ELF-1 (cell line): ENCODE data around the gene EFTUD2.
"Not testable (repeated sequence)": the region's sequence is repeated elsewhere in the genome, so short reads cannot be mapped to it uniquely, and the experiment has no call there.

Experiments used
- DNase-seq: peaks from one replicate; pipeline ENCODE4 v3.0.0-alpha.2; 2016; ENCODE audit warnings: low read depth, low spot score

EFTUD2 gene

GRCh38 chr17:44899074-44899782 is at the start of gene EFTUD2:
Gene EFTUD2, minus strand, starts transcription at chr17:44899445. Its CDS starts 4,924 bp downstream, at chr17:44894521.
- DNase-seq: peak; percentile 96

GRCh38 chr17:44948315-44948795 is 49.1 kb upstream of the EFTUD2 start:
- no peak for DNase-seq

GRCh38 chr17:44947461-44948314 is 48.4 kb upstream of the EFTUD2 start, which contains the start of gene KIF18B:
Gene KIF18B, minus strand, starts transcription at chr17:44947773. Its CDS starts 11,429 bp downstream, at chr17:44936344.
- peak; percentile 96 for DNase-seq

DNA sequence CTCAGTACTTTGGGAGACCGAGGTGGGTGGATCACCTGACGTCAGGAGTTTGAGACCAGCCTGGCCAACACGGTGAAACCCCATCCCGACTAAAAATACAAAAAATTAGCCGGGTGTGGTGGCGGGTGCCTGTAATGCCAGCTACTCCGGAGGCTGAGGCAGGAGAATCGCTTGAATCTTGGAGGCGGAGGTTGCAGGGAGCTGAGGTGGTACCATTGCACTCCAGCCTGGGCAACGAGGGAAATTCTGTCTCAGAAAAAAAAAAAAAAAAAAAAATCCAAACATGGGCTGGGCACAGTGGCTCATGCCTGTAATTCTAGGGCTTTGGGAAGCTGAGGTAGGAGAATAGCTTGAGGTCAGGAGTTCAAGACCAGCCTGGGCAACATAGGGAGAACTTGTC is 46.4 kb upstream of the EFTUD2 start:
- DNase-seq: not testable (repeated sequence)

DNA sequence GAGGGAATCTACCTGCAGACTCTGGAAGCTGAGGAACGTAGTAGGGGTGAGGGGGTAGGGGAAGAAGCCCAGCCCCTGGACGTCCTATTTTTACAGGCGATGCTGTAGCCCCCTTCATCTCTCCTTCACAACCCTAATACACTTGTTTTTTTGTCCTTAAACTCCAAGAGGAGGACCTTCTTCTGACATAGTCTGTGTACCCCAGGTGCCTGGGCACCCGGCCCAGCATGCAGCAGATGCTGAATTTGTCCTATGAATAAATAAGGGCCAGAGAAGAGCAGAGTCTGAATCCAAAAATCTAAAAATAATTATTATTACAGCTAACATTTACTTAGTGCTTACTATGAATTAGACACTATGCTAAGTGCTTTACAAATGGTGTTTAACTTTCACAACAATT is 43.2 kb upstream of the EFTUD2 start:
- DNase-seq: no peak

DNA sequence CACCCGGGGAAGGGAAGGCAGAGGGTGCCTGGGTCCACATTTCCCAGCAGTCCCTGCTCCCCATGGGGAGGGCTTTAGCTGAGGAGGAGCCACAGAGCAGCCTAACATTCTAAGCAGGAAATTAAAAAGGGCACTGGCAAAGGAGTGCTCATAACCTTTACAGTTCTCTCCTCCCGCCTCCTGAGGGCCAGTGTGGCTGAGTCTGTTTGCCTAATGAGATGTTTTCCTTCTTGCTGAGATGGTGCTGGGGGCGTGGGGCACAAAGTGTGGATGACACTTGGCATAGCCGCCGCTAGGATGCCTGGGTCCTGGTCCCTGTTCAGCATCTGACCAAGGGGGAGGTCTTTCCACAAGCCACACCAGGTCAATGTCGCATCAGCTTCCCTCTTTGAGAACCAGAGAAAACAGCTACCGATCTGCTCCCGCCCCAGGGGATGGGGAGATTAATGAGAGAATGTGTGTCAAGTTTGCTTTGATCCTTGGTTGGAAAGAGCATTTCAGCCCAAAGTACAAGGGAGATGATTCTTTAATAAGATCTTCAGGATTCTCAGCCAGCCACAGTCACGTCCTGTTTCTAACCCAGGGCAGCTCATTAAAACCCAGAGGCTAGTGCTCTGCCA is 42.6 kb upstream of the EFTUD2 start:
- DNase-seq: peak; percentile 13

DNA sequence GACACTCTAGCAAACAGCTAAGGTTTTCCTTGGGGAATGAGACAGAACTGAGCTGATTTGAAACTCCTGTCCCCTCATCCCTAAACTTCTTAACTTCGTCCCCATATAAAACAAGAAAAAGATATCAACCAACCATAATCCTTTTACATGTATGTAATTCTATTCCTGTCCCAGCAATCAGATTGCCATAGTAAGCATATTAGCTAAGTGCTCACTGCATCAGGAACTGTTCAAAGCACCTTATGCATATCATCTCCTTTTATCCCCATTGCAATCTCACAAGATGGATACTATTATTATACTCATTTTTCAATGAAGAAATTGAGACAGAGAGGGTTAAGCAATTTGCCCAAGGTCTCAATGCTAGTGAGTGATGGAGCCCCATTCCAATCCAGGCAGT is 41.5 kb upstream of the EFTUD2 start:
- DNase-seq: no peak

DNA sequence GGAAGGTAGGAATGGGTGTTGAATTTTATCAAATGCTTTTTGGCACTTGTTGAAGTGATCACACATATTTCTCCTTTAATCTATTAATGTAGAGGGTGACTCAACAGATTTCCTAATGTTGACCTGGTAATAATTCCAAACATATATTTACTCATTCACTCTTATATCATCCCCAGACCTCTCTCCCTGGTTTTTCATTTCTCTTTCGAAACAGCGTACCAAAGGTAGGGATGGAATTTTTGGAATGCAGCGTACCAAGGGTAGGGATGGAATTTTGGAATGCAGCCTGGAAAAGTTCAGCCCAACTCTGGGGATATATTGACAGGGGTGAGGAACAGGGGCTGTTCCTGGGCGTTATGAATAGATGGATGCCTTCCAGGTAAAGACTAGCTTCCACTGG is 41.1 kb upstream of the EFTUD2 start:
- DNase-seq: no peak

DNA sequence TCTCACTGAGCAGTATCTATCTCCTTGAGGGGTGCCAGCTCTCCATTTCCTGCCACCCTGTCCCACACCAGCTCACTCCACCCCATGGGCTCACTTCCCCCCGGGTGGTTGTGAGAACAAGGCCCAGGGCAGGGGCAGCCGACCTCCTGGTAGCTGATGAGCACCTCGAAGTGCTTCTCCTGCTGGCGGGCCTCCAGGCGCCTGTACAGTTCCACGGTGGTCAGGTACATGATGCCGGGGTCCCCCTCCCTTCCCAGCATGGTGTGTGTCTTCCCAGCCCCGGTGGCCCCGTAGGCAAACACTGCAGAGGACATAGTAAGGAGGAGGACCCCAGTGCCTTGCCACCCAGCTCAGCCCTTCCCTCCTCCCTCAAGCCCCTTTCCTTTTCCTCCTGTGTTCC is 35.9 kb upstream of the EFTUD2 start:
- no peak for DNase-seq

- no peak for DNase-seq
Observed at GRCh38 chr17:44934745-44935105, 35.5 kb upstream of the EFTUD2 start.

DNA sequence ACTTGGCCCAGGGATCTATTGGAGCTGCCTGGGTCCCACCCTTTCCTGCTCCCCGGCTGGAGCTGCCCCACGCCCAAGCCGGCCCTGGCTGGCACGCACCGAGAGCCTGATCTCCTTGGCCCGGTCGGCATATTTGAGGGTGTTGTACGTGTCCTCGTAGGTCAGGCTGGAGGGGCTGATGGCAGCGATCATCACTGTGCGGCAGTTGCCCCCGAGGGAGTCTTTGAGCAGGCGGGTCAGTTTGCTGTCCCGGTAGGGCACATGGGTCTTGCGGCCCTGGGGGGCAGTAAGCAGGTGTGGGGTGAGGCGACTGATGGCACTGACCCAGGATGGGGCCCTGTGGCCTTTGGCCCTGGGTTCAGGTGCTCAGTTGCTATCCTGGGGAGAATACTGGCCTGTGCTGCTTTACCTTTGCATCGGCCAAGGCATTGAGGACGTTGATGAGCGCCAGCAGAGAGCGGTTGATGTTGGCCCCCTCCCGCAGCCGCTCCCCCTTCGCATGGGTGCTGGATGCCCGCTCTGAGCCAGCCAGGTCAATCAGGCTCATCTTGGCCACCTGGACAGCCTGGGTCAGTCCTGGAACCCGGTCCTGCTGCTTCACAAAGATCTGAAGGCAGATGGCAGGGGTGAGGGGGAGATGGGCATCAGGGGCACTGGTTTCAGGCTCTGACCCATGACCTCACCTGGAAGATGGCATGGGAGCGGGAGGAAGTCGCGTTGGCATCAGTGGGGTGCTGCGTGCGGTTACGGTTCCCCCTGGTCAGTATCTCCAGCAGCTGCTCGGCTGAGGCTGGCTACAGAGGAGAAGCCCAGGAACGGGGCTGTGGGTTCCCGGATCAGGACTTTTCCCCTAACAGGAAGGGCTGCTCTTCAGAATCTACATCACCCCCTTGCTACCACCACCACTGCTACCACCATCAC is 34.8 kb upstream of the EFTUD2 start:
- no peak for DNase-seq

- no peak for DNase-seq
Observed at GRCh38 chr17:44932787-44933097, 33.5 kb upstream of the EFTUD2 start.

DNA sequence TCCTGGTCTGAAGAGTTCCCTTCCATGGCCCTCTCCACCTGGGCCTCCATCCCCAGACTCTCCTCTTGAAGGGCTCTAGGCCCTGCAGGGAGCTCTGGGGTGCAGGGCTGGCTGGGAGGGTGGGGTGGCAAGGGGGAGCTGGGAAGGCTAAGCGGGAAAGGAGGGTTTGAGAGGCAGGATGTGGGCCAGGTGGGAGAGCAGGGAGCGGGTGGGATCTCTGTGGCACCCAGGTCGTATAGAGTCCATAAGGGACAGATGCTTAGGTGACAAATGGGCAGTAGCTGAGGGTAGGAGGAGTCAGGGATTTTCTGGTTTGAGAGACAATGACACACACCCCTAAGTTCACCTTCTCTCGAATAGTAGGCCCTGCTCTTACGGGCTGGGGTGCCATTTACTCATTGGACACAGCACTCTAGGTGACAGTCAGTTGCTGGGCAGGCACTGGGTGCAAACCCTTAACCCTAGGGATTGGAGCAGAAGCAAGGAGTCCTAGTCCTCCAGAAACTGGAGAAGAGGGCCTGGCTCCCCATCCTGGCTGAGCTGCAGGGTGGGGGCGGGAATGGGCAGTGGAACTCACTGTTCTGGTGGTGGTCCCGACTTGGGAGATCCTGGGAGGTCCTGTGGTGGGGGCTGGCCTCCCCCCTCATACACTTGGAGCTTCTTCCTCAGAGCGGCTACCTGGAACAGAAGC is 33.0 kb upstream of the EFTUD2 start:
- DNase-seq: no peak

- DNase-seq: no peak
Observed at GRCh38 chr17:44931376-44931775, 32.1 kb upstream of the EFTUD2 start.

DNA sequence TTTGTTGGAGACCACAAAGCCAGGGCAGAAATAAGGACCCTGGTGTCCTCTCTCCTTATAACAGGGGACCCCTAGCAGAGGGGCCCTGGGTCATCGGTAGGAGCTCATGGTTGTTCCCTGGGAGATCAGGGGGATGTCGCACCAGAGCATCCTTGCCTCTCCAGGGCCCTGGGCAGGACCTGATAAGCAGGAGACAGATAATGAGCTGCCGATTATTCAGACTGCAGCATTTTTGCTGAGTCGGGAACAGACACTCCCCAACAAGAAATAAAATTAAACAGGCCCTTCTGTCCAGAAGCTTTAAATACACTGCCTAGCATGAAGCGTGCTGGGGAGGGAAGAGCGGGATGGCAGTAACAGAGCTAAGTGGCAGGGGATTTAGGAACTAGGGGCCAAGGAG is 31.4 kb upstream of the EFTUD2 start:
- no peak for DNase-seq

DNA sequence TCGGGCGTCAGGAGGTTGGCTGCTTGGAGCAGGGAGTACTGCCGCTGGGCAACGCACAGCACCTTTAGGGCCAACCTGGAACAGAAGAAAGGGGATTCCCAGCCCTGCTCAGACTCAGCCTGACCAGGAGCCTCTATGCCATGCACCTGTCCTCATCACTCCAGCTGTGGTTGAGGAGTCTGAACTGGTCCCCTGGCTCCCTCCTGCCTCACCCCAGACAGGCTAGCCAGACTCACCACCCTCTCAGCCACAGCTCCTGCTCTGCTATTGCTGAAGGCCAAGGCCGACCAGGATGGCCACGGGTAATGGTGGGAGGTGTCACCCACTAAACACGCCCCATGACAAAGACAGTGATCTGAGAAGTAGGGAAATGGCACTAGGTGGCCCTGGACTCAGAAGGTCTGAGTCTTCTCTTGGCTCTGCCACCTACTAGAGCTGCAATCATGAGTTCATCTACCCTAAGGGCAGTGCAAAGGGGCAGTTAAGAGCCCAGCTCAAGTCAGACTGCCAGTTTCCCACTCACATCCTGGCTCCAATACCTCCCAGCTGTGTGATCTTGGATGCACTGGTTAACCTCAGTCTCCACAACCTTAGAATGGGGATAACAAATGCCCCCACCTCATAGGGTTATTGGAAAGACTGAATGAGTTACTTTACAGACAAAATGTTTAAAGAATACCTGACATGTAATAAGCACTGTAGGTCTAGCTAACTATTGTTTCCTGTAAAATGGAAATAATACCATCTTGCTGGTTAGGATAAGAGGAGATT is 29.9 kb upstream of the EFTUD2 start:
- DNase-seq: no peak

DNA sequence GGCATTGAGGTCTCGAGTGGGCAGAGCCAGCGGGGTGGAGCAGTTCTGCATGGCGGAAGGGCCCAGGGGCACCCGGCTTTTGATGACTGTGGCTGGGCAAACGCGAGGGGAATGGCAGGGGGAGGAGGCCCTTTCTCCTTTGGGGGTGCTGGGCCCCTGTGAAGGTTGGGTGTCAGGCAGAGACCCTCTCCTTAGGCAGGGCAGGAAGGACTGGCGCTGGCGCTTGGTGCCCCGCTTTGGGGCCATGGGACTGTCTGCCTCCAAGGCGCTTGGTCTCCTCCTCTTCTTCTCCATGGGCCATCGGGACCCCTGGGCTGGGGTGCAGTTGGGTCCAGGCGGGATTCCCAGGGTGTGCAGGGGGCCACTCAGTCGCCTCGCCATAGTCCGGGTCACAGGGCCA is 28.9 kb upstream of the EFTUD2 start:
- no peak for DNase-seq

DNA sequence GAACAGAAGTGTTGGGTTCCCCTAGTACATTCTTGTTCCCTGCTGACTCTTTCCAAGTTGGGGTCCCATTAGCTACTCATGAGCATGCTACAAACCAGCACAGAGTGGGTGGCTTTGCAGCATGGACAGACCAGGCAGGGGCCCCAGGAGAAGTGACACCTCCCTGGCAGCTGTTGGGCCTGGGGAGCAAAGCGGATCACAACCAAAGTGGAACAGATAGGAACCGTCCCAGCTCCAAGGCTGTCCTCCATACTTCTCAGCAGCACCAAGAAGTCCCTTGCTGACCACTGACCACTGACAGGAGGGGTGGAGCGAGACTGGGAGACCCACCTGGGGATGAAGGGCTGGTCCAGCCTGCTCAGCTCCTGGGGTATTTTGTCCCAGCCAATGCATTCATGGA is 28.5 kb upstream of the EFTUD2 start:
- no peak for DNase-seq

DNA sequence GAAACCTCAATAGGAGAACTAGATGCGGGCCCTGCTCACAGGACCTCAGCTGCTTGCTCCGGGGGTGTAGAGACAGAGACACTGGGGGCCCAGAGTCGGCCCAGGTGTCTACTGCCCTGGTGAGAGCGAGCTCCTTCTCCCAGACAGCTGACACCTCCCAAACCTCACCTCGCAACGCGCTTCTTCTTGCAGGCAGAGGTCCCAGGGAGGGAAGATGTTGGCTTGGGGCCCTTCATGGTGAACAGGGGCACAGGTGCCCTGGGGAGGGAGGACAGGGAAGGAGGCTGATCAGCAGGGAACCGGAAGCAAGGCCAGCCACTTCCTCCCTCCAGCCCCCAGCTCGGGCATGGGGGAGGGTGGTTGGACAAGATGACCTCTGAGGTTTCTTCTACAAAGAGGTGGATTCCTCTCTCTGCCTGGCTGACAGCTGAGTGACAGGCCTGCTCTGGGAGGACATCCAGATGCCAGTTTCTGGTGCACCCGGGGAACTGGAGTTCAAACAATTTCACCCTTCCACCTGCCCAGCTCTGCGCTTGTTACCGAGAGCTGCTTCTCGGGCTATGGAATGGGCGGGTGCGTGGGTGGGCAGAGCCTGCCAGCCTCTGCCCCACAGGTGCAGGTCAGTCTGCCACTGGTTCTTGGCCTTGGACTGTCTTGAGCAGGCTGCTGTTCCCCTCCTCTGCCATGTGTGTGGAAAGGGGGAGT is 27.7 kb upstream of the EFTUD2 start:
- DNase-seq: no peak
